NT2/D1 (cell line): ENCODE data around the gene ZFR.

Experiments used
- SUZ12 ChIP-seq: IDR thresholded peaks from 2 replicates; pipeline ENCODE4 v1.6.1; 2011; ENCODE audit not compliant: insufficient read length, insufficient read depth; ENCODE audit errors: extremely low read depth
- YY1 ChIP-seq: IDR thresholded peaks from 2 replicates; pipeline ENCODE4 v1.6.1; 2011; ENCODE audit not compliant: insufficient read length, insufficient read depth

GRCh38 chr5:32406650-32407049 is 37.9 kb downstream of the ZFR start:
- TF ChIP-seq YY1: no peak
- no peak for TF ChIP-seq SUZ12
